Measurements from ENCODE around the gene ZBTB7C.

ZBTB7C gene

GRCh38 chr18:48073211-48073930 is 335.8 kb downstream of the ZBTB7C start:
- no peak for DNase-seq

- DNase-seq: no peak
These were observed 336.6 kb downstream of the ZBTB7C start for GRCh38 chr18:48072428-48073204.

DNA sequence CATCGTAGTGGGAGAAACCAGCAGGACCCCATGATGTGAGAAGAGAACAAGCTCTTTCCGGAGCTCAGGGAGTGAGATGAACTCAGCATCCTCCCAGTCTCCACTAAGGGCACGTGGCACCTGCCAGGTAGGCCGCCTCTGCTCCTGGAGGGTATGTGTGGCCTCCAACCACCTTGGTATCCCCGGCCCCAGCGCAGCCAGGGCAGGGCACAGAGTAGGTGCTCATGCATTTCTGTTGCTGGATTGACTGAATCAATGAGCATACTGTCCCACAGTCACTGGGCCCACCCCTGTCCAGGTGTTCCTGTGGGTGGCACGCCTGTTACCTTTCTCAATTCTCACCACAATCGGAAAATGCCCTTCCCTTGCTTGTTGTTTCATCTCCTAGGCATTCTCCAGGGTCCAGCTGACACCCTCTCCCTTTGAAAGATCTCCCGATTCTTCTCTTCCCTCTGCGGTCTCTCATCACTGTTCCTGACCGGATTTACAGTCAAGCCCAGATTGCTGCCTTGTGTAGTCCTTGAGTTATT is 340.2 kb downstream of the ZBTB7C start:
- DNase-seq: no peak

GRCh38 chr18:48066225-48066652 is 342.9 kb downstream of the ZBTB7C start:
- no peak for DNase-seq

GRCh38 chr18:48065601-48065995 is 343.6 kb downstream of the ZBTB7C start:
- no peak for DNase-seq

DNA sequence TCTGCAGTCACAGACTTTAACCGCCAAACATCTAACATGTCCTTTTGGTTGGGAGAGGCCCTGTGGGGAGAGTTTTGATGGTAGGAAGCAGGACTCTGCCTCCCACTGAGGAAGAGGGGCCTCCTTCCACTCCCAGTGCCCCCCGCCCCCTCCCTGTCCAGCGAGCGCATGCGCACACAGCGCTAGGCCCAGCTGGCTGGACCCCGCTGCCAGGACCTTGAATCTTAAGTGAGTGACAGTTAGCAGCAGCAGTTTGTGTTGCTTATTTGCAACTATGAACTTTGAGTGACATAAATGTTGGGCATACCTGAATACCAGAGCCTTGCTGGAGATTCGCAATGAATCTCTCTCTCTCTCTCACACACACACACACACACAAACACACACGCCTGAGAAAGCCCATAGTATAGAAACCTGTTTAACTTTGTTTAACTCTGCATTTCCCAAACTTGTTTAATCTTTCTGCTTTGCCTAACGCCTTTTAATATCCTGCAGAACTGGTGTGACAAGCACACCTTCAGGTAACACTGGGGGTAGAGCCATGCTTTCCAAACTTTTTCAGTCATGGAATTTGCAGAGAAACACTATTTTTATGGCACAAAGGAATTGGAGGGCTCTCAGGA is 344.1 kb downstream of the ZBTB7C start:
- DNase-seq: no peak

- no peak for DNase-seq
These were observed 347.2 kb downstream of the ZBTB7C start for GRCh38 chr18:48061781-48062570.

DNA sequence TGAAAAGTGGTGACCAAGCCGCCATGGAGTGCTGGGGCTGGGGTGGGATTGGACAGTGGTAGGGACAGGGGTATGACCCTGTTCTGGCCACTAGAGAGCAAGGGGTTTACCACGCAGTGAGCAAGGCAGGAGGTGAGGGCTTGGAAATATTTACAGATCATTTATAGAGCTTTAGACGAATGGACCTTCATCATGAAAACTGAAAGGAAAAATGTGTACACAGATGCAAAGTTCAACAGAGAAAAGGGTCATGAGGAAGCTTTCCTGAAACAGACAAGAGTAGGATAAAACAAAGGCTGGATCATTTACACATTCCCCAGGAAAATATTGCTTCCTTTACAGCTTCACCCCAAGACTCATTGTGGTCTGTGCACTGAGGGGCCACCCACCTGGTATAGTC is 348.2 kb downstream of the ZBTB7C start:
- DNase-seq: no peak

GRCh38 chr18:48060346-48060745 is 348.8 kb downstream of the ZBTB7C start:
- no peak for DNase-seq

DNA sequence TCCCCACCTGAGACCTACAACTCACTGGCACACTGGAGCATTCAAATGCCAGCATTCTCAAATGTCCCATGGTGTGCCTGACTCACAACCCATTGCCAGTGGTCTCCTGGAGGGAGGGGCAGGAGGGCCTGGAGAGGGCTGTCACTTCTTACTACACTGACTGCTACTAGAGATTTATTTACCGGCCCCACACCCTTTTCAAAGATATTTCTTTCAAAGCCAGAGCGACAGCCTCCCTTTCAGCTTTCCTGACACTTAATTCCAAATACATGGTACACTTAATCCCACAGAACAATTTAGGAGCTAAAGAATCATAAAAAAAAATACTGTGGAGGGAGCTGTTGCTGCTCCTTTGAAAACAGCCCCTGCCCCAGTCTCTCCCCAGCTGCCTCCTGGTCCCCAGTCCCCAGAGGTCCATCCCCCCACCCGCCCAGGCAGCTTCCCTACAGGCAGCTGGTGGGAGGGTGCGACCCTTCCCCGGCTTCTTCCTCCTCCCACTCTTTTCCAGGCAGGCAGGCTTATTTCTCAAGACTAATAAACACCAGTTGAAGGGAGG is 349.6 kb downstream of the ZBTB7C start:
- no peak for DNase-seq

- no peak for DNase-seq
These were observed 350.7 kb downstream of the ZBTB7C start for GRCh38 chr18:48058486-48058885.

DNA sequence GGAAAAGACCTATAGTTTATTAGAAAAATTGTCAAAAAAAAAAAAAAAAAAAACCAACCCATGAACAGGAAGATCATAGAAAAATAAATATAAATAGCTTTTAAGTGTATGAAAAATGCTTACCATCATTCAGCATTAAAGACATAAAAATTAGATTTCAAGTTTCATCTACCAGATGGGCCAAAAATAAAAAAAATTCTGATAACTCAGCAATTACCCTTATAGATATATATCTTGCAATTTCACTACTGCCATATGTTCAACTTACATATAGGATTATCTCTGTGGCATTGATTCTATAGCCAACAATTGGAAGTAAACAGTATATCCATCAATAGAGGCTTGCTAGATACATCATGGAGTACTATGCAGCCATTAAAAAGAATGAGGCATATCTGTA is 352.2 kb downstream of the ZBTB7C start:
- no peak for DNase-seq

DNA sequence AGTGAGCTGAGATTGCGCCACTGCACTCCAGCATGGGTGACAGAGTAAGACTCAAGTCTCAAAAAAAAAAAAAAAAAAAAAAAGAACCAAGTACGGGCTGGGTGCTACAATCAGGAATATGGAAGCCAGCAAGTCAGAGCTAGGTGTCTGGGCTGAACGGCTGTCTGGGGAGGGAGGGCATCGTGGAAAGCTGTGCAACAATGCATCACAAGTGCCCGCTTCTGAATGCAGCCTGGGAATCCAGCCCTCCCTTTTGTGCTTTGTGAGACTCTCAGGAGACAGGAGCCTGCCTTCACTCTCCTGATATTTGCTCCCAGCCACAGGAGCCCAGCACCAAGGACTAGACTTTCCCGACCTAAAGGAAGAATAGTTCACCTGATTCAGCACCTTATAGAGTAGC is 353.8 kb downstream of the ZBTB7C start:
- DNase-seq: no peak

- DNase-seq: no peak
These were observed 355.0 kb downstream of the ZBTB7C start for GRCh38 chr18:48053881-48054816.

- no peak for DNase-seq
These were observed 356.3 kb downstream of the ZBTB7C start for GRCh38 chr18:48052842-48053241.

DNA sequence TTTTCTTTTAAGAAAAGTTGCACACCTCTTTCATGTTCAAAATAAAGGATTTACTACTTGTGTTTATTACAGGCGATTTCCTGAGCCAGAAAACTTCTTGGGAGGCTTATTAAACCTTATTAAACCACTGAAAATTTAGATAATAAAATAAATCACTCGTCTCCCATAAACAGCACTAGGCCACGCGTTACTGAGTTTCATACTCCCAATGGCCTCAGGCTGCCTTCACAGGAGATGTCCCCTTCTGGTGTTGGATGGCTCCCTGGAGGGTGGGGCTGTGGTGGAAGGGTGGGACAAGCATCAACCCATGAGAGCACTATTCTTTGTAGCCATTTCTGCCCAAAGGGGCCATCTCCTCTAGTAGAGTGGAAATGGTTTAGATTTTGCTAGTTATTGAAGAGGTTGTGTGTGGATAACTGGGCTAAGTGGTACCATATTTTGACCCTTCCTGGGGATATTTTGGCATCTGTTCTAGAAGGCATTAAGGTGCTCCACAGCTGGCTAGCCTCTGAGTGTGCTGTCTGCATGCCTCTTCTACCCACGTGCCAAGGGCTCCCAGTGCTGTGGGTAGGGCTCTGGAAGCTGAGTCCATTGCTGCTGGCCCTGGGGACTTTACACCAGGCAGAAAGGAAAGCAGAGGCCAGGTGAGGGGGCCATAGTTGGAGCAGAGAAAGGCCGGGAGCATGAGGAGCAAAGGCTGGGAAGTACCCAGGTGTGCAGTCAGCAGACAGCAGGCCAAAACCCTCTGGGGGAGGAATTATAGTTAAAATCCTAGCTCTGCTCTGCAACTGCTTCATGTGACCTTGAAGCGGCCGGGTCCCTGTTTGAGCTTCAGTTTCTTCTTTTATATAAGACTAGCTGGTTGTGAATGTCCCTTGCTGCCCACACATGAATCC is 357.0 kb downstream of the ZBTB7C start:
- no peak for DNase-seq

DNA sequence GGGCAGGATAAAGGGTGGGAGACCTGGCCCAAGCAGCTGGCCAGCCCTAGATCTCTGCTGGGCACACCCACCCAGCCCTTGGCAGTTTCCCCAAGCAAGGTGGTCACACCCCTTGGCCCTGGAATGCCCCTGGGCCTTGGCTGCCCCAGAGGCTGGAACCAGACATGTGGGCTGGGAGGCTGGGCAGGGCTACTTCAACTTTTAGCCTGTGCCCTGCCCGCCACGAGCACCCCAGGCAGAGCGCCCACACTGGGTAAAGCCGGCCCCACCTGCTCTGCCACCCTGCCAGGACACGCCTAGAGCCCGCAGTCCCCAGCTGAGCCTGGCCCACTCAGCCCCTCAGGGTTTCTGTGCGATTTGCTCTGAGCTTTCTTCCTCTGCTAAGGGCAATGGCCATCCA is 359.0 kb downstream of the ZBTB7C start:
- DNase-seq: no peak

- no peak for DNase-seq
These were observed 359.4 kb downstream of the ZBTB7C start for GRCh38 chr18:48049757-48050156.

GRCh38 chr18:48048251-48048650 is 360.9 kb downstream of the ZBTB7C start:
- DNase-seq: no peak

GRCh38 chr18:48046843-48047242 is 362.3 kb downstream of the ZBTB7C start:
- no peak for DNase-seq

Data from activated CD4-positive, alpha-beta T cell treated with anti-CD3 and anti-CD28 coated beads for 48 hours (primary cell).